Suprapubic skin (tissue), 3 donors: ENCODE measurements around the gene OTC.

Experiments used
- POLR2A ChIP-seq, 2 donors: fragments of 450-650 bp; IDR thresholded peaks; one replicate each; pipeline ENCODE4 v1.6.1; 2017; ENCODE audit warnings: antibody characterized with exemption in 2 of 2, mild to moderate bottlenecking in 2 of 2, moderate library complexity in 2 of 2
- TF ChIP-seq, protein P1 (sequence below), 2 donors: fragments of 200-600 bp in 1 of 2; fragments of 450-650 bp in 1 of 2; sonication (generic) in 1 of 2; IDR thresholded peaks; one replicate each; pipeline ENCODE4 v1.5.1; 2016 to 2019; ENCODE audit warnings: antibody characterized with exemption in 2 of 2, mild to moderate bottlenecking in 1 of 2, moderate library complexity in 1 of 2

DNA sequence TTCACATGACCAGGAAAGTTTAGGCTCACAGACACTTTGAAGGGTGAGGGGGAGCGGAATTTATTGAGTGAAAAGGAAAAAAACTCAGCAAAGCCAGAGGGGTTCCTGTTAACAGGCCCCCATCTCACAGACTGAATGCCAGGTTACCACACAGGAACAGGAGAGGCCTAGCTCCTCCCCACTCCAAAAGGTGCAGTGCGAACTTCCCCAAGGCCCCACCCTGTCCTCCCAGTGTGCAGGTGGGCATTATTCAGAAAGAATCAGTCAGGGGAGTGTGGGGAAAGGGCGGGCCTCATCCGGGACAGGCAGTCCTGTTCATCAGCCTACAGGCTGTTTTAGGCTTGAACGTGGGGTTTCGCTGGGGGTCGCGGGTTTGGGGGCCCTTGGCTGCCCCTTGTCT is 4.0 kb downstream of the OTC start:
- TF ChIP-seq, protein P1, sequence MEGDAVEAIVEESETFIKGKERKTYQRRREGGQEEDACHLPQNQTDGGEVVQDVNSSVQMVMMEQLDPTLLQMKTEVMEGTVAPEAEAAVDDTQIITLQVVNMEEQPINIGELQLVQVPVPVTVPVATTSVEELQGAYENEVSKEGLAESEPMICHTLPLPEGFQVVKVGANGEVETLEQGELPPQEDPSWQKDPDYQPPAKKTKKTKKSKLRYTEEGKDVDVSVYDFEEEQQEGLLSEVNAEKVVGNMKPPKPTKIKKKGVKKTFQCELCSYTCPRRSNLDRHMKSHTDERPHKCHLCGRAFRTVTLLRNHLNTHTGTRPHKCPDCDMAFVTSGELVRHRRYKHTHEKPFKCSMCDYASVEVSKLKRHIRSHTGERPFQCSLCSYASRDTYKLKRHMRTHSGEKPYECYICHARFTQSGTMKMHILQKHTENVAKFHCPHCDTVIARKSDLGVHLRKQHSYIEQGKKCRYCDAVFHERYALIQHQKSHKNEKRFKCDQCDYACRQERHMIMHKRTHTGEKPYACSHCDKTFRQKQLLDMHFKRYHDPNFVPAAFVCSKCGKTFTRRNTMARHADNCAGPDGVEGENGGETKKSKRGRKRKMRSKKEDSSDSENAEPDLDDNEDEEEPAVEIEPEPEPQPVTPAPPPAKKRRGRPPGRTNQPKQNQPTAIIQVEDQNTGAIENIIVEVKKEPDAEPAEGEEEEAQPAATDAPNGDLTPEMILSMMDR (IDR thresholded peaks at IDR 0.05): no peak
- TF ChIP-seq POLR2A (IDR thresholded peaks at IDR 0.05): no peak
